ENCODE data around the gene GPR161. TPM values are rescaled to one million over a fixed set of nuclear protein-coding genes. Genes with fewer than 3 reads are reported as not detected.

GPR161 gene
- total RNA-seq, 1 experiment from 2014 or later: 13.7 TPM

GRCh38 chr1:168092566-168093355 lies 44.0 kb downstream of the GPR161 start:
- ChIA-PET RAD21 (ENCODE audit: low non-redundant PET in 1 of 2, low total read pairs in 2 of 2, uncharacterized antibody in 2 of 2, unreplicated experiment in 2 of 2) (no interaction called here), POLR2A (no interaction called here), CTCF (interaction anchor here (0.9 to 5.2 kb wide), 3 partner anchors 10 to 250 kb away, joined by 3 to 27 read pairs (median 4); no protein-coding TSS in a partner anchor)
- TF ChIP-seq EGR1 (IDR thresholded peaks at IDR 0.05; ENCODE audit: low read depth) (no peak), CTCF (IDR thresholded peaks at IDR 0.05 in 2 of 3, conservative IDR thresholded peaks at IDR 0.05 in 1 of 3; ENCODE audit: borderline replicate concordance in 1 of 3, insufficient read depth in 1 of 3, low read depth in 2 of 3, low read length in 2 of 3) (peak; percentile 35 to 54 (median 41); a peak in 3 of 6 replicates), FOSL1 (IDR thresholded peaks at IDR 0.05; ENCODE audit: low read depth) (no peak), RAD21 (IDR thresholded peaks at IDR 0.05; ENCODE audit: low read depth) (peak; percentile 77)
- TF ChIP-seq, protein P1, sequence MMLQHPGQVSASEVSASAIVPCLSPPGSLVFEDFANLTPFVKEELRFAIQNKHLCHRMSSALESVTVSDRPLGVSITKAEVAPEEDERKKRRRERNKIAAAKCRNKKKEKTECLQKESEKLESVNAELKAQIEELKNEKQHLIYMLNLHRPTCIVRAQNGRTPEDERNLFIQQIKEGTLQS (IDR thresholded peaks at IDR 0.05): no peak
- H3K27ac ChIP-seq (ENCODE audit: low read depth, low read length): no peak overlapping the region
- H3K4me2 ChIP-seq (ENCODE audit: low read length): no peak overlapping the region
- H3K4me3 ChIP-seq (replicated peaks in 1 of 2; ENCODE audit: low read depth in 1 of 2, low read length in 2 of 2): no peak overlapping the region
- BruUV-seq (replicated peaks): no TSS peak
- H3K79me2 ChIP-seq (ENCODE audit: insufficient read depth, low read length): no peaks in the 10 kb centered on the region
- intact Hi-C loops (cut with micrococcal nuclease): no loop called here
- no peaks in the 10 kb centered on the region for H4K20me1 ChIP-seq (ENCODE audit: insufficient read depth)
- no peaks in the 10 kb centered on the region for H3K27me3 ChIP-seq (ENCODE audit: insufficient read depth, low read length)
- H3K9me2 ChIP-seq (ENCODE audit: insufficient read depth): no peaks in the 10 kb centered on the region
- peaks cover 0 to 10% of the 10 kb centered on the region in 2 experiments; a peak in 1 of 4 replicates for H3K4me1 ChIP-seq (ENCODE audit: control insufficient read depth in 1 of 2, insufficient read depth in 2 of 2, low read length in 2 of 2)
- peak; percentile 85 for ATAC-seq
- H3K9me3 ChIP-seq (ENCODE audit: control insufficient read depth in 1 of 2, insufficient read depth in 1 of 2, low read depth in 1 of 2, low read length in 2 of 2): no peaks in the 10 kb centered on the region
- no peak overlapping the region for H3K9ac ChIP-seq (ENCODE audit: low read length)
- no peaks in the 10 kb centered on the region for H3K36me3 ChIP-seq (ENCODE audit: control insufficient read depth in 1 of 2, insufficient read depth in 2 of 2, low read length in 2 of 2)
- no peak overlapping the region for H2AFZ ChIP-seq (ENCODE audit: low read depth, low read length, poor library complexity, severe bottlenecking)
- peak; percentile 19 for DNase-seq (ENCODE audit: low read depth, low spot score)
